ENCODE results near the gene SYCP2.
A peak's percentile ranks its signal among the peaks of the same experiment; 100 is the strongest.

SYCP2 gene

DNA sequence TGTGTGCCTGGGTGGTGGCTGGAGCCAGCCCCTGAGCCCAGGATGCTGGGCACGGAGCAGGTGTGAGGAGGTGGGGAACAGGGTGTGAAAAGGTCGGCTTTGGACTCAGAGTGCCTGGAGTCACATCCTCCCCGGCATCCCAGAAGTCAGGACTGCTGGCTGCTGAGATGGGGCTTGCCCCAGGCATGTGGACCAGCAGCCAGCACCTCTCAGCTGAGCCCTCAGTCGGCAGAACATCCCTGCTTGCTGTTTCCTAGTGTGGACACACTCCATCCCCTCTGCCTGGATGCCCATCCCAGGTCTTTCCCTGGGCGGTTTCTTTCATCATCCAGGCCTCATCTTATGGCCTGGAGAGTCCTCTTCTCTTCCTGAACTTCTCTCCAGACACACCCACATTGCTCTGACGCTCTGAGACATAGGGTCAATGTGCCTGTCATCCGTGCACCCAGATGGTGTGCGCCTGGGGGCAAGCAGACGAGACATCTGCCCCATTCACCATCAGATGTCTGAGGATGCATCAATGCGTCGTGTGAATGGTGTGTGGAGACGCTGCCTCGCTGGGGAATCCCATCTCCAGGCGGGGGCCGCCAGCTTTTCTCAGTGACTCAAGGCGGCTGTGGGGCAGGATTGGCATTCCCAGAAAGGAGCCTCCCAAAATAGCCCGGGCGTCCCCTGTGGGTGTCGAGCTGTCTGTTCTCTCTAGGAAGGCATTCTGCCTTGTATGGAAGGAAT, 104.2 kb downstream of the SYCP2 start:
- DNase-seq (ENCODE audit: low spot score) = peak; percentile 57
- TF ChIP-seq, protein P1, sequence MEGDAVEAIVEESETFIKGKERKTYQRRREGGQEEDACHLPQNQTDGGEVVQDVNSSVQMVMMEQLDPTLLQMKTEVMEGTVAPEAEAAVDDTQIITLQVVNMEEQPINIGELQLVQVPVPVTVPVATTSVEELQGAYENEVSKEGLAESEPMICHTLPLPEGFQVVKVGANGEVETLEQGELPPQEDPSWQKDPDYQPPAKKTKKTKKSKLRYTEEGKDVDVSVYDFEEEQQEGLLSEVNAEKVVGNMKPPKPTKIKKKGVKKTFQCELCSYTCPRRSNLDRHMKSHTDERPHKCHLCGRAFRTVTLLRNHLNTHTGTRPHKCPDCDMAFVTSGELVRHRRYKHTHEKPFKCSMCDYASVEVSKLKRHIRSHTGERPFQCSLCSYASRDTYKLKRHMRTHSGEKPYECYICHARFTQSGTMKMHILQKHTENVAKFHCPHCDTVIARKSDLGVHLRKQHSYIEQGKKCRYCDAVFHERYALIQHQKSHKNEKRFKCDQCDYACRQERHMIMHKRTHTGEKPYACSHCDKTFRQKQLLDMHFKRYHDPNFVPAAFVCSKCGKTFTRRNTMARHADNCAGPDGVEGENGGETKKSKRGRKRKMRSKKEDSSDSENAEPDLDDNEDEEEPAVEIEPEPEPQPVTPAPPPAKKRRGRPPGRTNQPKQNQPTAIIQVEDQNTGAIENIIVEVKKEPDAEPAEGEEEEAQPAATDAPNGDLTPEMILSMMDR (IDR thresholded peaks at IDR 0.05) = no peak
- Histone ChIP-seq H3K27ac (no peak overlapping the region), H3K4me3 (no peak overlapping the region)

DNA sequence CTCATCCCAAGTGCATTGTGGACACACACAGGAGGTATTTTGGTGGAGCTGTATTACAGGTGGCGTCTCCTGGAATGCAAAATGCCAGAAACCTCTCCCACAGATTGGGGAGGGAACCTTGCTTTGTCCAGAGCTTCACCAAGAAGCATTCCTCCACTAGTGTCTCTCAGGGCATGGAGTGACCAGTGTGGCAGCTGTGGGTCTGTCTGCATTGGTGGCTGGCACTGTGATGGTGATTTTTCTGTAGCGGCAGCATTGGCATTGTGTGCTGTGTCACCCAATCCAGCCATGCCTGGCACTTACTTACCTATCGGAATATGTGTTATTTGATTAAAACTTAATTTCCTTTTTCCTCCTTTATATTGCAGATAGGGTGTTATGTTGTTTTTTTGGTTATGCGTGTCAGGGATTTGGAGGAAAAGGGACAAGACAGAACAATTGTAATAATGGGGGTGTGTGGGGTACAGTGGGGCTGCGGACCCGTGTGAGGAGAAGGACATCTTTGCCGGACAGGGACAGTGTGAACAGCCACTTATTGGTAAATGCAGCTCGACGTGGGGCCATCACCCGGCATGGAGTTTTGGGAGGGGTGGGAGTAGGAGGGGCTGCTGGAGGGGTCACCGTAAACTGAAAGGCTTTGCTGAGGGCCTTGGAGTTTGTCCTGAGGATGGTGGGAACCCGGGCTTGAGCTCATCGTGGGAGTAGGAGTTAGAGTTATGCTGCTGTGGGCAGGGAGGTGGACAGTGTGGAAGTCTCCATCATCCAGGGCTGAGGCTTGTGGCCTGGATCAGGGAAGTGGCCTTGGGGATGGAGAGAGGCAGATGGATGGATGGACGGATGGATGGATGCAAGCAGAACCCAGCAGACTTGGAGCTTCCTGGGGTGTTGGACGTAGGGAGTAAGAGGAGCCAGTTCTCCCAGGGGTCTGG, 105.0 kb downstream of the SYCP2 start:
- Histone ChIP-seq H3K27ac (no peak overlapping the region), H3K4me3 (no peak overlapping the region)
- TF ChIP-seq, protein P1 (IDR thresholded peaks at IDR 0.05) = no peak
- DNase-seq (ENCODE audit: low spot score) = peak; percentile 41

DNA sequence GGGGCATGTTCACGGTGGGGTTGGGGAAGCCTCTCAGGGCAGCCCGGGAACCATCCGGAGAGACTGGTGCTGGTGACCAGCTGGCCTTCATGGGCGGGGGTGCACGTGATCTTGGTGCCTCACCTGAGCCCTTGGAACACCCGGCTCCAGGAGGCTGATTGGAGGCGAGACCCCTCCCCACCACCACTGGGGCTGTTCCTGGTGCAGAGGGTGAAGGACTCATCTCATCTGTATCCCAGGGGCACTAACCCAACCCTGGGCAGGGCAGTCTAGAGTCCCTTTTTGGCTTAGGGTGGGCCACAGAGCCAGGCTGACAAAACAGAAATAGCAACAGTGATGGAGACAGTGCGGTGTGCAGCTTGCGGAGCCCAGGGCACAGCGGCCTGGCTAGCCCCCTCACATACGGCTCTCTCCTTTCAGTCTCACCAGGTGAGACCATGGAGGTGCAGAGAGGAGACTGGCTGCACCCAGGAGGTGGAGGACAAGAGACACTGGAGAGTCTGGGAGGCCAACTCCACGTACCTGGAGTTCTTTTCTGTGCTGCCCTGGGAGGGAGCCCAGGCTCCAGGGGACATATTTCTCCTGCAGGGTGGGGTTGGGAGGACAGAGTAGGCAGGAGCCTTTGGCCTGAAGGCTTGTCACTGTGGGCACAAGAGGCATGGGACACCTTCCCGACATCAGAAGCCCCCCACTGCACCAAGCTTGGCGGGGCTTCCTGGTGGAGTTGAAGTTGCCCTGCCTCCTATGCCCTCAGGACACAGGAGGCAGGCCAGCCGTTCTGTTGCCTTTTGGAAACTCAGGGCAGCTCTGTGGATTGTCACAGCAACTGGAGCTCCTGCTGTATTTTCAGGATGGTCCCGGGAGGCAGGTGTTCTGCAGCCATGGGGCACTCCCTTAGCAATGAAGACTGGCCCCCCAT, 106.0 kb downstream of the SYCP2 start:
- Histone ChIP-seq H3K4me3 (no peak overlapping the region), H3K27ac (no peak overlapping the region)
- peak; percentile 52 for DNase-seq (ENCODE audit: low spot score)
- TF ChIP-seq, protein P1 (IDR thresholded peaks at IDR 0.05) = no peak

DNA sequence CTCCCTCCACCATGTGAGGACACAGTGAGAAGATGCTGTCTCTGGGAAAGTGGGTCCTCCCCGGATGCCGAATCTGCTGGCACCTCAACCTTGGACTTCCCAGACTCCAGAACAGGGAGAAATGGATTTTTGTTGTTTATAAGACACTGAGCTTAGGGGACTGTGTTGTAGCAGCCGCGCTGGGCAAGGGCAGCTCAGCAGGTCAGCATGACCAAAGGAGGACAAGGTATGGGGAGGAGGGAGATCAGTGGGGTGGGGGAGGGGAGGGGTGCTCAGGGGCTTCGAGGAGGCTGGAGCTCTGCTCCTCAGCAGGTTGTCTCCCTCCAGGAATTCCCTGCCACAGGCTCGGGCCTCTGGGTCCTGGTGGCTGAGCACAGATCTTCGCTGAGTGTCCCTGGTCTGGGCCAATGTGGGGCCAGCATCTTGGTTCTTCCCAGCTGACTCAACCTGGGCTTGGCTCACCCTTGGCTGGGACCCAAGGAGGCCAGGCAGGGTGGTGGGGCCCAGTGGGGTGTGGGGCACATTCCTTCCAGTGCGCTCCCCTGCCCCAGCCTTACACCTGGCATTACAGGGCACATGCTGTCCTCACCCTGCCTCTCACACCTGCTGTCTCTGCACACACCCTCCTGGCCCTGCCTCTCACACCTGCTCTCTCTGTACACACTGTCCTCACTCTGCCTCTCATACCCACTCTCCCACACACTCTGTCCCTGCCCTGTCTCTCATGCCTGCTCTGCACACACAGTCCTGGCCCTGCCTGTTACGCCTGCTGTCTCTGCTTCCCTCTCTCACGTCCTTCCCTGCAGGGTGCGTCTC, 107.3 kb downstream of the SYCP2 start:
- H3K27ac ChIP-seq = no peak overlapping the region
- no peak overlapping the region for H3K4me3 ChIP-seq
- peak; percentile 64 for DNase-seq (ENCODE audit: low spot score)
- TF ChIP-seq, protein P1 (IDR thresholded peaks at IDR 0.05) = no peak

DNA sequence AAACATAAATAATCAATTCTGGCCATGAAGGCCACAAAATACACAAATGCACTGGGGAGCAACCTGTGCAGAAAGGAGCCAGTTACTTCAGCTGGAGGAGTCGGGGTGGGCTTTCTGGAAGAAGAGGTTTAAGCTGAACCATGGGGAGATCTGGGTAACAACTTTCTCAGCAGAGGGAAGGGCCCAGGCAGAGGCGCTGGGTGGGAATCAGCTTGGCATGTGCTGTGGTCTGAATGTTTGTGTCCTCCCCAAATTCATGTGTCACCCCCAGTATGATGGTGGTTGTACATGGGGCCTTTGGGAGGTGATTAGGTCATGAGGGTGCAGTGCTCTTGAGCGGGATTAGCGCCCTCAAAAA, 107.9 kb downstream of the SYCP2 start:
- DNase-seq (ENCODE audit: low spot score) = no peak
- TF ChIP-seq, protein P1 (IDR thresholded peaks at IDR 0.05) = no peak
- H3K4me3 ChIP-seq = no peak overlapping the region
- no peak overlapping the region for H3K27ac ChIP-seq

Data from coronary artery (tissue), 2 donors.